ENCODE measurements around the gene TADA2B.
"Not testable (repeated sequence)": the region's sequence is repeated elsewhere in the genome, so short reads cannot be mapped to it uniquely, and the experiment has no call there.

Gene TADA2B

DNA sequence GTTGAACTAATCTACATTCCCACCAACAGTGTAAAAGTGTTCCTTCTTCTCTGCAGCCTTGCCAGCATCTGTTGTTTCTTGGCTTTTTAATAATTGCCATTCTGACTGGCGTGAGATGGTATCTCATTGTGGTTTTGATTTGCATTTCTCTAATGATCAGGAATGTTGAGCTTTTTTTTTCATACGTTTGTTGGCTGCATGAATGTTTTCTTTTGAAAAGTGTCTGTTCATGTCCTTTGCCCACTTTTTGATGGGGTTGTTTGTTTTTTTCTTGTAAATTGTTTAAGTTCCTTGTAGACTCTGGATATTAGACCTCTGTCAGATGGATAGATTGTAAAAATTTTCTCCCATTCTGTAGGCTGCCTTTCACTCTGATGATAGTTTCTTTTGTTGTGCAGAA, 36.7 kb downstream of the TADA2B start:
- DNase-seq (ENCODE audit: low spot score): not testable (repeated sequence)

GRCh38 chr4:7083597-7084563, 40.7 kb downstream of the TADA2B start:
- no peak for DNase-seq (ENCODE audit: low spot score)

- not testable (repeated sequence) for DNase-seq (ENCODE audit: low spot score)
Measured at GRCh38 chr4:7084564-7084961, 41.4 kb downstream of the TADA2B start.

- no peak for DNase-seq (ENCODE audit: low spot score)
Measured at GRCh38 chr4:7086384-7086783, 43.2 kb downstream of the TADA2B start.

DNA sequence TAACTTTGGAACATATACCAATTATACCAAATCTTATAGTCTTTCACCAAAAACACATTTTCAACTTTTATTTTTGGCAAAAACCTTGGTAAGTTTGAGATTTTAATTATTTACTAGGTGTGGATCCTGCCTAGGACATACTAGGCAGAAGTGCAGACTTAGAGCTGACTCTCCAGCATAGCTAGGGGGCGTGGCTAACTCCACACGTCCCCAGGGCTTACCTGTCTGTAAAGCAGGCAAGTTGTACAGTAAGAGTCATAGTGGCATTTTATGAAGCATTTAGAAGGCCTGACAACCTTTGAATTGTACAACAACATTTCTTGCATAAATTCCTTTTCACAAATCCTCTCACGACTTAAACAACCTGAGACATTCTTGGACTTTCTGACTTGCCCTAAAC, 43.9 kb downstream of the TADA2B start:
- no peak for DNase-seq (ENCODE audit: low spot score)

- DNase-seq (ENCODE audit: low spot score): no peak
Measured at GRCh38 chr4:7089213-7089986, 46.2 kb downstream of the TADA2B start.

GRCh38 chr4:7092026-7092425, 48.9 kb downstream of the TADA2B start:
- no peak for DNase-seq (ENCODE audit: low spot score)

DNA sequence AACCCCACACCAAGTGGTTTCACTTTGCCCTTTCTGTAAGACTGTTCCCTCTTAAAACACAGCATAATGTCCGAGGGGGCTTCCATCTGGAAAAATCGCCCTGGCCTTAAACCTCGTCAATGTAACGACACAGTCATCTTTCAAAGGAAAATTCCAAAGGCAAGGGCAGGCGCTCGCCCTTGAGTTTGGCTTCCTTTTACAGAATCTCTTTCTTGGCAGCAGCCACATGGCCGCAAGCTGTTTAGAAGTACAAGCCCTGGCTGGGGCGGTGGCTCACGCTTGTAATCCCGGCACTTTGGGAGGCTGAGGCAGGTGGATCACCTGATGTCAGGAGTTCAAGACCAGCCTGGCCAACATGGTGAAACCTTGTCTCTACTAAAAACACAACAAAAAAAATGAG, 51.7 kb downstream of the TADA2B start:
- DNase-seq (ENCODE audit: low spot score): no peak

DNA sequence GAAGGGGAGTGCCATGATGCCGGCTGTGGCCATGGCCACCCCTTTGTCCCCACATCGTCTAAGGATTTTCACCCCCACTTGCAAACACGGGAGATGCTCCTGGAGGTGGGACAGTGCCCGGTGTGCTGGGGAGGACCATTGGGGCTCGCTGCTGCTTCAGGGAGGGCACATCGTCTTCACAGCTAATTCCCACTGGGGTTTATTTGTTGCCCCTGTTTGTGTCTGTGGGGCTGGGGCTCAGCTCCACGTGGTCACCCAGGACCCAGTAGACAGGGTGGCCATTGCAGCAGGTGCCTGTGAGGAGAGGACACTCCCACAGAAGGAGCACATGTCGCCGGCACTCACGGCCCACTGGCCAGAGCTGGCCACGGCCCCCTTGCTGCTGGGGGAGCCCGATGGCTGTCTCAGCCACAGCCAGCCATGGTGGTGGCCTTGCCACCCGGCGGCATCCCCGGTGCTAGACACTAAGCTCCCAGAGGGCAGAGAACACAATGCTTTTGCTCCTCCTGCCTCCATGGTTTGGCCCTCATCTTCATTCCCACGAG, 52.5 kb downstream of the TADA2B start:
- no peak for DNase-seq (ENCODE audit: low spot score)

- DNase-seq (ENCODE audit: low spot score): no peak
Measured at GRCh38 chr4:7096236-7096635, 53.1 kb downstream of the TADA2B start.

DNA sequence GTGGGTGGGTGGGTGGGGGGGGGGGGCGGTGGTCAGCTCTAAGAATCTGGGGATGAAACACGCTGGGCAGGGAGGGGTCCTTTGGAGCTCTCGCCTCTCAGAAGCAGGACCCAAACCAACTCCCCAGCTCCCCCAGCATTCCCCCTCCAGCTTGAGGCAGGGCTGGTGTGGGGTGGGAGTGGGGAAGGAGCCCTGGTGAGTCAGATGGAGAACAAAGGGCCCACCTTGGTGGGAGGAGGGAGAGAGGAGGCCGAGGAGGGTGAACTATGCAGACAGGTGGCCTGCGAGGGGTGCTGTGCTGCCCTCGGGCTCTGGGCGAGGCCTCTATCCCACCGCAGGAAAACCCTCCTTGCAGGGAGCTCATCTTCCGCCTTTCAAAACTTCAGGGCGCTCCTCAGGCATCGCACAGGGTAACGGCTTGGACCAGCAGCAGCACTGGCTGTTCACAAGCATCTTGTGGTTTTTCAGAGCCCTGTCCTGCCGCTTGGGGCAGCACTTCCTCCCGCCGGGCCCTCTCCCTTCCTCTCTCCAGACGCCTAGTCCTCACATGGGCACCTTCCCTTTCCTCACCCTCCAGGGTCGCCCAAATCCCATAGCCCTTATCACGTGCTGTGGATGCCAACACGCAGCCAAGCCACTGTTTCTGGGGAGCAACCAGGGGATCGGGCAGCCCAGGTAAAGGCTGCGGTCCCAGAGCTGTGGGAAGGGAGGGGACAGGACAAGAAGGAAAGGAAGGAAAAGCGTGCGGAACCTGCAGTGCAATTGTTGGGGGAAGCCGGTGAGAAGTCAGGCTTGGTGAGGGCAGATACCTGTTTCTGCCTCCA, 58.7 kb downstream of the TADA2B start:
- peak; percentile 85 for DNase-seq (ENCODE audit: low spot score)

- DNase-seq (ENCODE audit: low spot score): not testable (repeated sequence)
Measured at GRCh38 chr4:7102516-7102909, 59.3 kb downstream of the TADA2B start.

DNA sequence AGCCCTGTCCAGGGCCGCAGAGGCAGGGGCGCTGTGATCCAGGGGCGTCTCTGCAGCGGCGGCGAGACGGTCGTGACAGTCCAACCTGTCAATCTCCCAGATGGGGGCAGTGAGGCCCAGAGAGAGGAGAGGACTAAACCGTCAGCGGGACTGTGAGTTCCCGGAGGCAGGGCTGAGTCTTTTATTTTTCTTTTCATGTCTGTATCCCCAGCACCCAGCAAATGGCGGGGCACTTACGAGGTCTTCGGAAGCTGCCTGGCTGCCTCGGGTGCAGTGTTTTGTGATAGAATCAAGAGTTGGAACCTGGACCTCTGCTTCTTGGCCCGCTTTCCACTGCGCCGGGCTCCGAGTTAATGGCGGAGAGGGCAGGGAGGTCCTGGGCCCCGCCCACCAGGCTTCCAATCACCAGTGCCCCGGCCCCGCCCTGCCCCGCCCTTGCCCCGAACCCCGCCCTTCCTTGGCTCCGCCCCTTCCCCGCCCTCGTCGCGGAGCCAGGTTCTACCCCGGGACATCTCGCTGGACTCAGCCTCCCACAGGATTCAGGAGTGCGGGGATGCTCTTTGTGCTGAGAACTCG, 59.9 kb downstream of the TADA2B start:
- DNase-seq (ENCODE audit: low spot score): peak; percentile 91

DNA sequence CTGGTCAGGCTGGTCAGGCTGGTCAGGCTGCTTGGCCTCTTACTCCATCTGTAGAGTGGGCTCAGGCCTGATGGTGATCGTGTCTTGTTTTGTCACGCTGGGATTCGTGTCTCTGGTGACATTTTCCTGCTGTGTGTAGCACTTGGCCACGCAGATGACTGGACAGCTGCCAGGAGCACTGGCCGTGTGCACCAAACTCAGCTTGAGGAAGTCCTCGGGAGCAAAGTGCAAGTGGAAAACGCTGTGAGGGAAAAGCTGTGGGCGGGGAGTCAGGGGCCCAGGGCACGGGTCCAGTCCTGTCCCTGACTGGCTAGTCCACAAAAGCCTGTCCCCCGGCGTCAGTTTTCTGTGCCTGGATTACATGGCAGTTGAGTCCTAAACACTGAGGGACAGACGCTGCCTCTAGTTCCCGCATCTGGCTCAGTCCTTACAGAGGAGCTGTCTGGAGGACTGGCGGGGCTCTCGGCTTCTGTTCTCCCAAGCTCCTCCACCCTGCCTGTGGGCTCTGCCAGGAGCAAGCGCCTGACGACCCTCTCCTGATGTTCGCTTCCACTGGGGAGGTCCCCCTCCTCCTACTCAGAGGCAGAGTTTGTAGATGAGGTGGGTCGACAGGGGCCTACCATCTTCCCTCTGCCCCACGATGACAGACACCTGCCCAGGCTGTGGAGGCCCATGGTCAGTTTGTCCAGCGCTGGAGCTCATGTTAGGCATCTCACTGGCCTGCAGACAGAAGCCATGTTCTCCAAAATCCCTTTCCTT, 60.6 kb downstream of the TADA2B start:
- DNase-seq (ENCODE audit: low spot score): peak; percentile 72

DNA sequence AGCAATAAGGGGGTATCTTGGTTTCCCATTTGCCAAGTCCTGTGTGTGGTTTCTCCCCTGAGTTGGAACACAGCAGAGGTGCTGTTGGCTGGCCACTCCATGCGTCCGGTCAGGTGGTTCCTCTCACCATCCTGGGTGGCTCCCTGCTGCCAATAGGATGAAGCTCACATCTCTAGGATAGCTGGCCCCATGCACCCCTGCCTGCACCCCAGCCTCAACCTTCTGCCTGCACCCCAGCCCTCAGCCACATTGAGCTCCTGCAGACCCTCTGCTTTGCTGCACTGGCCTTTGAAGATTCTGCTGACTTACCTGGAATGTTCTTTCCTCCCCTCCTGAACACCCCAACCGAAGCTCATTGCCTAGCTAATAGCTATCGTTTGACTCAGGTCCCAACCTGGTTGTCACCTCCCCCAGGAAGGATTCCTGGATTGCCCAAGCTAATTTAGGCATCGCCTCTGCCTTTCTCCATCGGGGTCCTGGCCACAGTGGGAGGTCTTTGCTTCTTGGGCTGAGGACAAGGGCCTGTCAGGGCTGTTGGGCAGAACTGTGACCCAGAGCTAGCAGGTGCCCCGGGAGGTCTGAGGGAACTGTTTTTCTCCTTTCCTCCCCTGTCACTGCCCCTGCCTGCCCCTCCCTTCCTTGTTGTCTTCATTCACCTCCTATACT, 61.3 kb downstream of the TADA2B start:
- DNase-seq (ENCODE audit: low spot score): peak; percentile 41

DNA sequence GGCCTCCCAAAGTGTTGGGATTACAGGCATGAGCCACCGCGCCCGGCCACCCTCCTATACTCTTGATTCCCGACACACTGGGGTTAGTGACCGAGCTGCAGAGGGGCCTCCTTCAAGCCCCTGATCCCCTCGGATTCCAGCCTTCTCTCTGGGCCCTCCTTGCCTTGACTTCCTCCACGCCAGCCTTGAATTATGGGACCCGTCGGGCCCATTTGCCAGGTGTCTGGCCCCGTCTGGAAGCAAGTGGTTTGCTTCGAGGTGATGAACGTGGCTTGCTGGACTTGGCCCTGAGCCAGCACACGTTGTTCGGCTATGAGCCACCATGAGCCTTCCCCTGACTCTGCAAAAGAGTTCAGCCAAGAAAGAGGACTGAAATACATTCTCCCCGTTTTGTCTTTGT, 62.1 kb downstream of the TADA2B start:
- no peak for DNase-seq (ENCODE audit: low spot score)

DNA sequence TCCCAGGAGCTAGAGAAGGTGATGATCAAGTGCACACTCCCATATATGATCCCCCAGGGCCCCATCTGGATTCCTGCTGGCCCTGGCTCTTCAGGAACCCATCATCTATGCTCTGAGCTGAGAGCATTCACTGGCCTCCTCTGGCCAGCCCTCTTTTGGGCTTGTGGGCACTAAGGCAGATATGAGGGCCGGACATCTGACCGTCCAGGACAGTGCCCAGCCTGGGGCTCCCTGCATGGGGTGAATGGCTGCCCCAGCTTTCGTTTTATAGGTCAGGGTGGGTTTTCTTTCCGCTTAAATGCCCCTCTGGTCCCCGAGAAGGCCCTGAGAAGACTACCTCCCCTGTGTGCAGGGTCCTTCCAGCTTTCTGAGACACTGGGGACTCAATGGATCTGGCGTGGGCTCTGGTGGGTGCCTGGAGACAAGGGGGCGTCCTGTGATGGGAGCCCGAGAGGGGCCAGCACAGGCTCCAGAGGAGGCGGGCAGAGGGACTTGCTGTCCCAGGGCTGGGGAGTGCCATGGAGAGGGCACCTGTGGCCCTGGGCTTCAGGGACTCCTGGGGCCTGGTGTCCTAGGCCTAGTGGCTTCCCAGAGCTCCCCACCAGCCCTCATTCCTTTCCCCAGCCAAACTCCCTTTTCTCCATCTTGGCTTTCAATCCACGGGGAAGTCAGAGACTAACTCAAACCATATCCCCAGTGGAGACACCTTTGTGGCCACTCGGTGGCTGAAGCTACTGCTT, 64.2 kb downstream of the TADA2B start:
- peak; percentile 34 for DNase-seq (ENCODE audit: low spot score)

Measured in ecto neural progenitor cell (in vitro differentiated cells).